NCI-H146 (cell line): ENCODE measurements around the gene SLC9A3.
"Not testable (repeated sequence)": the region's sequence is repeated elsewhere in the genome, so short reads cannot be mapped to it uniquely, and the experiment has no call there.

Experiments used
- DNase-seq: peaks from one replicate; lab custom pipeline; 2025; lab: John Stamatoyannopoulos, UW

Gene SLC9A3

DNA sequence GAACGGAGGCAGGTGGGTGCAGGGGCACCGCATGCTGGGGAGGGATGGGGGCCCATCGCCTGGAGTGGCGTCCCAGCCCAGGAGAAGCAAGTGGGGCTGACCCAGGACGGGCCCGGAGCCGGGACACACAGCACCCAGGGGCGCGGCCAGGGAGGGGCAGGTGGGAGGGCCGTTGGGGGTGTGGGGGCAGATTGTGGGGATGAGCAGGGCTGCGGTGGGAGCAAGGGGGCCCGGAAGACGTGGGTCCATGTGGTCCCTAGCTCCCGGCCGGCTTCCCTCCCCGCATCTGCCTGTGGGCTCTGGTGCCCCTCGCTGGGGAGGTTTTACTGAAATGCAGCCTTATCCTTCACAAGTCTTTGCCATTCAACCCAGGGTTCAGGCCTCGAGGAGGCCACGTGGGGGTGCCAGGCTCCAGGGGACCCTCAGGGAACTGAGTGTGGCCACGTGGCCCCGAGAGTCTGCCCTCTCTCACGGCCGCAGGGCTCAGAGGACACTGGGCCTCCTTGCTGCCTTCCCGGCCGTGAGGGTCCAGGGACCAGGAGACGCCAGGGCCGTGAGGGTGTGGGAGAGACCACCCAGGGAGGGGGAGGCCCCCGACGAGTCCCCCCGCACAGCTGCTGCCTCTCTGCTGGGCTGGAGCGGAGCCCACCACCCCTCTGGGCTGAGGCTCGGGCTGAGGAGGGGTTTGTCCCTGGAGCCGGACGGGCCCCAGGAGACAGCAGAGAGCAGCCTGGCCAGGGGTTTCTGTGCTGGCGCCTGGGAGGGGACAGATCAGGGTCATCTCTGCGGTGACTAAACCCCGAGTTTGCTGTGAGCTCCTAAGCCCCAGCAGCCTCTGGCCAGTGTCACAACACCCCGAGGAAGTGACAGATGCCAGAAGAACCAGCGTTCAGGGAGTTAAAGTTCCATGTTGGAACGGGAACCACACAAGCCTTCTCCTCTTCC is 35.2 kb downstream of the SLC9A3 start:
- no peak for DNase-seq

DNA sequence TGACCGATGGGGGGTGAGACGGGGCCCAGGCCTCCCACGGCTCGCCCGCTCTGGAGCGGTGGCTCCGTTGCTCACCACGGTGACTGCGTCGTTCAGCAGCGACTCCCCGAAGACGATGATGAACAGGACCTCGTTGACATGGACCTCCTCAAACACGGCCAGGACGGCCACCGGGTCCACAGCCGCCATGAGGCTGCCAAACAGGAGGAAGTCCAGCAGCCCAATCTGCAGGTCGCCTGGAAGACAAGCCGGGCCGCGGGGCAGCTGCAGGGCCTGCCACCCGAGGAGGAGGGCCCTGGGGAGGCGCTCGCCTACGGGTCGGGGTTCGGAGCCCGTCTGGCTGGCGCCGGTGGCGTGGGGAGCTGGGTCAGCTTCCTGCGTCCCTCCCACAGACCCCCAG is 36.0 kb downstream of the SLC9A3 start:
- no peak for DNase-seq

DNA sequence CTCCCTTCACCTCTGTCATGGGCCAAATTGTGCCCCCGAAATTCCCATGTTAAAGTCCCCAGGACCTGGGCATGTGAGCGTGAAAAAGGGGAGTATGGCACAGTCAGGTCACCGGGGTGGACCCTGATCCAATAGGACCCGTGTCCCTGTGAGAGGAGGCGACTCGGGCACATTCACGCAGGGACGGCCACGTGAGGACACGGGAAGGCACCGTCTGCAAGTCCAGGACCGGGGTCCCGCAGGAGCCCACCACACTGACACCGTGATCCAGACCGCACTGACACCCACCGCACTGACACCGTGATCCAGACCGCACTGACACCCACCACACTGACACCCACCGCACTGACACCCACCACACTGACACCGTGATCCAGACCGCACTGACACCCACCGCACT is 37.7 kb downstream of the SLC9A3 start:
- DNase-seq, result not testable (repeated sequence)

DNA sequence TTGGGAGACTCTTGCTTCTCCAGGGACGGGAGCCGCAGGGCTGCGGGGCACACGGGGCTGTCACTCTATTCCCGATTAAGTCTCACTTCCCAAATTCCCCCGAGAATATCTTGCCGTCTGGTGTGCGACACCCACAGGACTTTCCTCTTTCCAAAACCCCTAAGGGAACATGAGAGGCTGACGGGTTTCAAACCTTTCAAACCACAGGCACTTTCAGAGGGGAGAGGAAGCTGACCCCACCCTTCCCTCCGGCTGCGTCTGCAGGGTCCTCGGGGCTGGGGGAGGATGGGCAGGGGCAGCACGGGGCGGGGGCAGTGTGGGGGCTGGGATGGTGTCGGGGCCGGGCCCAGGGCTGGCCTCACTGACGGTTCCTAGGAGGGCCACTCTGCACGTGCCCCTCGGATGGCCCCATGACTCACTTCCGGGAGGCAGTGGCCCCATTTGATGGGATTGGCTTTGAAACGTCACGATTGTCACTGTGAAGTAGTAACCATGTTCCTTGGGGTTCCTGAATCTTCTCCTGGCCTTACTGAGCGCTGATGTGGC is 38.2 kb downstream of the SLC9A3 start:
- DNase-seq, result no peak

DNA sequence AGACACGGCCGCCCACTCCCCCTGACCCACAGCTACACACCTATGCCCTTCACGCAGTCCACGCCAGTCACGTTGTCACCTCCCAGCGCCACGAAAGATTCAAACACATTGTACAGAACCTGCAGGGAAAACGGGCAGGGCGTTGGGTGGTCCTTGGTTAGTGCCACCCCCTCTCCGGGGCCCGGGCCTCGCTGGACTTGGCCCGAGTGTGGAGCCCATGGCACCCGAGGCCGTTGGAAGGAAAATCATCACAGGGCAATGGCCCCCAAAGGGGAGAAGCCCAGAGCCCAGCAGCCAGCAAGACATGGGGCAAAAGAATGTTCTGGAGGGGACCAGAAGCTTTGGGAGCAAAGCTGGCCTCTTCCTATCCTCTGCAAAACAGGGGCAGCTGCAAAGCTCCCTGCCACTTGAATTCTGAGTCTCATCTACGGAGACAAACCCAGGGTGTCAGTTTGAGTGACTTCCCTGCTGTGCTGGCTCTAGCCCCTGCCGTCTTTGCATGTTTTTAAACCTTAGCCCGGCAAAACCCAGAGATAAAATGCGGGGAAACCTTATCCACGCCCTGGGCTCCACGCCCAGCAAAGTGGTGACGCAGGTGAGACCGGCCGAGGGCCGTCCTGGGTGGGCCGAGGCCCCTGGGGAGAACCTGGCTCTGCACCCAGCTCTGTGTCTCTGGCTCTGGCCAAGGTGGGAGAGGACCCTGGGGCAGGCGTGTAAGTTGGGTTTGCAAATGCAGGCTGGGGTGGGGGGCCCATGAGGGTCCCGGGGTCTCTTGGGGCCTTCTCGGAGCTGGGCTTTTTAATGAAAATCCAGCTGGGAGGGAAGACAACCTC is 38.9 kb downstream of the SLC9A3 start:
- no peak for DNase-seq

DNA sequence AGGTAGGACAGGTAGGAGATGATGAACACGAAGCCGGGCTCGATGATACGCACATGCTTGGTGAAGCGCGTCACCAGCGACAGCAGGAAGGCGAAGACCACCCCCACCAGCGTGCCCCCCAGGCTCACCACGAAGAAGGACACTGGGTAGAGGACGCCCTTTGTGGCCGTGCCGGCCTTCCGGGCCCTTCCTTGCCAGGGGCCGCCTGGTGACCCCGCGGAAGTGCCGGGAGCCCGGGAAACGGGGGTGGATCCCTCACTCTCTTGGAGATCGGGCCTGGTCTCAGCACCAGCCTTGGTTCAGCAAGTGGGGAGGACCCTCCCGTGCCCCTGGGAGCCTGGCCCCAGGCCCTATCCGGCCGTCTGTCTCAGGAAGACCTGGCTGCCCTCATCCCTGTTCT is 39.7 kb downstream of the SLC9A3 start:
- no peak for DNase-seq

DNA sequence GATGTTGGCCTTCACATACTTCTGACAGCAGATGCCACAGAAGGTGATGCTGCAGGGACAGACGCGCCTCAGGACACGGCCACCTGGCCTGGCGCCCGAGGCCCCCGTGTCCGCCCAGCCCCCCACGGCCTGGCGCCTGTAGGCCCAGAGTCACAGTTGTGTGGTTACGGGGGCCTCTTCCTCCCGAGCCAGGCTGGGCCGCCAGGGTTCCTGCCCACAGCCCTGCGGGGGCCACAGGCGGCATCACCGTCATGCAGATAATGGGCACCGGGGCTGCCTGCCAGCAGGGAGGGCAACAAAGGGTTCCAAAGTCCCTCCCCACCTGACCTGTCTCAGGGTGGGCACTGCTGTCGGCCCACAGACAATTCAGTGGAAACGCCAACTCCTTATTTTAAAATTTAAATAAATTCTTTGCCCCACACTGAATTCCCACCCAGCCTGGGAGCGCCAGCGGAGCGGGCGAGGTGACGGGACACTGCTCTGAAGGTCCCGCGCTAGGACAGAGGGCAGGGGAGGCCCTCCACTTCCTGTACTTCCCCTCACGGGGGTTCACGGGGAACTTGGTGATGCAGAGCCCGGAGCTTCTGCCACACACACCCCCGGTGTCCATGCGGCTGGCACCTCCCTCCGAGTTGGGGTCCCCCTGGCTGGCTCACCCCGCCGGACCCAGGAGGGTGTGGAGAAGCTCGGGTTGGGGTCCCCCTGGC is 40.7 kb downstream of the SLC9A3 start:
- no peak for DNase-seq

DNA sequence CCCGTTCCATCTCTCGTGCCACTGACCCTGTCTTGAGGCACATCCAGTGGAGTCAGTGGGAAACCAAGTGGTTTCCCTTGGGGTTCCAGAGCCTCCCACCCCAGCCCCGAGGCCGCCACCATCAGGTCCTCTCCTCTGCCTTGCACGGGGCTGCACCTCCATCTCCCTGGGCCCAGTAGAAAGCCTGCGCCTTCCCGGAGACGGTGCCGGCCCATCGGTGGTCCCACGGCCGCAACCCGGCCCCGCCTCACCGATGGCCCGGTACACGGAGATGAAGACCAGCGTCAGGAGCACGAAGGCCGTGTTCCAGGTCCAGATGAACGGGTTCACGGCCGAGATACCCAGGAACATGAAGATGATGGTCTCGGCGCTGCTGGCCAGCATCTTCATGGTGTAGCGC is 41.2 kb downstream of the SLC9A3 start:
- no peak for DNase-seq

DNA sequence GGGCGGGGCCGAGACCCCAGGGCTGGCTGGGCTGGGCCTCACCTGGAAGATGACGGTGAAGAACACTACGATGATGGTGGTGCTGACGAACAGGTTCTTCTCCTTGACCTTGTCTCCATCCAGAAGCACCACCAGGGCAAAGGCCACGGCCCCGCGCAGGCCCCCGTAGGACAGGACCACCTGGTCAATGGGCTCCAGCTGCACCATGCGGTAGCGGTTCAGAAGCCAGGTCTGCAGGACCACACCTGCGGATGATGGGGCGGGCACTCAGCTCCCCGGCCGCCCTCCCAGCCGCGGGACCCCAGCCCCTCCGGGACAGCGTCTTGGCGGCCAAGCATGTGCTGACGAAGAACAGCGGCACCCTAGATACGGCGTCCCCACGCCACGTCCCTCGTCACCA is 41.7 kb downstream of the SLC9A3 start:
- DNase-seq, result no peak

DNA sequence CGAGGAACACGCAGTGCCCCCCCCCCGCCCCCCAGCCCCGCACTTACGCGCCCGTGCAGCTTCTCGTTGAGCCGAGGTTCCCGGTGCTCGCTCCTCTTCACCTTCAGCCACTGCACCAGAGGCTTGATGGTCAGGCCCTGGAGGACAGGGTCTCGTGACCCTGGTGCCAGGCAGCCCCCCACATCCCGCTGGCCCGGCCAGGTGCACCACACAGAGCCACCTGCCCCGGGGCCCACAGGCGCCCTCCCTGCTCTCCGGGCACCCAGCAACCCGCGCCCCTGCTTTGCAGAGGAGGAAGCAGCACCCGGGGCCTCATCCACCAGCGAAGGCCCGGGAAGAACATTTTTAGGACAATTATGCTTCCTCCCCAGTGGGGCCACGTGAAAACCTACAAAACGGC is 42.2 kb downstream of the SLC9A3 start:
- DNase-seq, result no peak

DNA sequence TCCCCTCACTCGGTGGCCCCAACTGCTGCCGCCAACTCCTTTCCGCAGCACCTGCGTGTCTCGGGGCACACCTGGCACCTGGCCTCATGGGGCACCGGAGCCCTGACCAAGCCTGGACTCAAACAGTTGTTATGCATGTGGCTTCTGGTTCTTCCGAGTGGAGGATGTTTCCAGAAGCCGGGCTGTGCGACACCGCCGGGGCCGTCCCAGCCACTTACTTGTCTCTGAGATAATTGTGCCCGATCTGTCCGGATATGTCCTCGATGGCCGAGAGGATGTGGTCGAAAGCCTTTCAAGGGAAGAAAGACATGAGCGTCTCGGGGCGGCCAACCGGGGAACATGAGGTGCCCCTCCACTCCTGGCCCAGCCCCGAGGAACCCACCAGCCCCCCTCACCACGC is 42.9 kb downstream of the SLC9A3 start:
- DNase-seq, result no peak

DNA sequence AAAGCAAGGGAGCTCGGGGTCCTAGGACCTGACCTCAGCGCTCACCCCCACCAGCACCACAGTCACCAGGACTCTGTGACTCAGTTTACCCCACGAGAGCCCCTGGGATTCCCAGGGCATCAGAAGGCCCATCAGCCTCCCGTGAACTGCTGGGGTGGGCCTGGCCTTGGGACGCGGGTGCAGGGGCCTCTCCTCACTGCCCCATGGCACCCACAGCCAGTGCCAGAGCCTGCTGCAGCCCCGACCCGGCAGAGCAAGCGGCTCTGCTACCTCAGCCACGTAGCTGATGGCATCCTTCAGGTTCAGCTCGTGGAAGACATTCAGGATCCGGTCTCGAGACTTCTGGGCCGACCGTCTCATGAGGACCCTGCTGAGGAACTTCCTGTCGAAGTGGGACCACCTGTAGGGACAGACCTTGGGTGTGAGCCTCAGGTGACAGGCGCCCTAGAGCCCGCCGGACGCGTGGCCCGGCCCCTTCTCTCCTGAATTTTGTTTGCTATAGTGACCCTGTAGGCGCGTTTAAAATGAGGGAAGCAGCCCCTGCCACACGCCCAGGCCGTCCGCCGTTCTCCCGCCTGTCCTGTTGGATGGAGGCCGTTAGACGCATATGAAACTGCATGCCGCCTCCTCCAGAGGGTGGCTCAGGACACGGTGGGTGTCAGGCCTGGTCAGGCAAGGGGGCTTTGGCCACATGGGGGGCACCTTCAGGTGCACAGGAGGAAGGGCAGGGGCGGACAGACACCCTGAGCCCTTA is 44.5 kb downstream of the SLC9A3 start:
- DNase-seq, result no peak

DNA sequence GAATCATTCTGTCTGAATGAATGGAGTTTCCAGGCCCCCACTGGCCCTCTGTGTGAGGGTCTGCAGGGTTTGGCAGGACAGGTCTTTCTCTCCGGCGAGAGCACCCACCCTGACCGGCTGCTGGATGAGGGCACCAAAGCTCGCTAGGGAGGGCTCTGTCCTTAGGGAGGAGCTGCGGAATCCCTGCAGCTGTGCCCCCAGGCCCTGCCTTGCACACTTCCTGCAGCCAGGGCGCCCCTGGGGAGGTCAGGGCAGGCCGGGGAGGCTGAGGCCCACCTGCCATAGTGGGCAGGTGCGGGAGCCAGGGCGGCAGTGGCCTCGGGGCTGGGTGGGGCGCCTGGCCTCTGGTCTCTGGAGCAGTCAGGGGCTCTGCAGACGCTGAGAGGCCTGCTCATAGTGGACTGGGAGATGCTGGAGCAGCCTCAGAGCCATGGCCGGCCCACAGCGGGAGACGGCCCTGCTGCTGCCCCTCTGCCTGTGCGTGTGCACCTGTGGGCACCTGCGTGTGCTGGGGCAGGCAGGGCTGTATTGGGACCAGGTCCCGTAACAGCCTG is 45.2 kb downstream of the SLC9A3 start:
- DNase-seq, result peak; percentile 70

DNA sequence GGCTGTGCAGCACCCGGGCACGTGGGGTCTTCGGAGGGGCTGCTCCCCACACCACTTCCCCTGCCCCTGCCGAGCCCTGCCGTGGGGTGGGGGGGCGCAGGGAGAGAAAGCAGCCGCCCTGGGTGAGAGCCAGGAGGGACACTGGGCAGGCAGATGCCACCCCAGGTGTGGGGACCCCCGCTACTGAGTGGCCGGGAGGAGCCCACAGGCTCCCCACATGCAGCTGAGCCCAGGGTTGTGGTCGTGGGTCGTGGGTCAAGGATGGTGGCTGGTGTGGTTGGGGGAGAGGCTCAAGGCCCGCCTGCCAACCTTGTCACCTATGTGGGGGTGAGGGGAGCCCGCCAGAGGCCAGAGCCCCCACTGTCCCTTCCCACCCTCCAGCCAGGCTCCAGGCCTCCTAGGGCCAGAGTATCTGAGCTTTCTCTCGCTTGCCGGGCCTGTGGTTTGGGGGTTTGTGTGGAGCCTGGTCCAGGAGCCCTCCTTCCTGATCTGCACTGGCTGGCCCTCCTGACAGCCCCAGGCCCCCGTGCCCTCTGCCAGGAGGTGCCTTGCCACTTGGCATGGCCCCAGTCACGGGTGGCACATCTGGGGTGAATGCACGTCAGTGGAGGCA is 45.8 kb downstream of the SLC9A3 start:
- no peak for DNase-seq

DNA sequence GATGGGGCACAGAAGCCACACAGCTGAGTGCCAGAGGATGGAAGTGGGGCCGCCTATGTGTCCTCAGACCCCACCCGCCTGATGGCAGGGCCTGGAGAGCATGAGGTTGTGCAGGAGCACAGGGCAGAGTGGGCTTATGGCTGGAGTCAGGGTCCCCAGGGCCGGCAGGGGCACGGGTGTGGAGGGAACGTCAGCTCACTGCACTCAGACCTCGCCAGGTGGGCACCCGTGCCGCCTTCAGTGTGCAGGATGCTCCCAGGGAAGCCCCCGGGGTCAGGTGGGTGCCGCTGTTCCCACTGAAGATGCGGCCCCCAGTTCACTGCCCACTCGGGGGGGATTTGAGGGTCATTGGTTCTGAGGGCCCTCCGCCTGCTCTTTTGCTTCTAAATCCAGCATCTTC is 46.4 kb downstream of the SLC9A3 start:
- DNase-seq, result no peak

DNA sequence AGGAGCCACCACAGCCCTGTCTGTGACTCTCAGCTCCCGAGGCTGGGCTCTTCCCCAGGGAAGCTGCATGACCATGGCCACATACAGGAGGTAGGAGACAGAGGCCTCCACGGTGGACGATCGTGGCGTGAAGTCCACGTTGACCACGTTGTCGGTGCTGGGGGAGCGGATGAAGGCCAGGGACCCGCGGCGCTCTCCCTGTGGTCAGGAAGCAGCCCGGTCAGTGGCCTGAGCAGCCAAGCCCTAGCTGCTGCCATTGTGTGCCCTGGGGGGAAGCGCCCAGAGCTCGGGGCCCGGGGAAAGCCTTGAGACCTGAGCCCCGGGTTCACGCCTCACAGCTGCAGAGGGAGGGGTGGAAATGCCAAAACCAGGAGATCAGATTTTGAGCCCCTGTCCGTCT is 47.0 kb downstream of the SLC9A3 start:
- no peak for DNase-seq

DNA sequence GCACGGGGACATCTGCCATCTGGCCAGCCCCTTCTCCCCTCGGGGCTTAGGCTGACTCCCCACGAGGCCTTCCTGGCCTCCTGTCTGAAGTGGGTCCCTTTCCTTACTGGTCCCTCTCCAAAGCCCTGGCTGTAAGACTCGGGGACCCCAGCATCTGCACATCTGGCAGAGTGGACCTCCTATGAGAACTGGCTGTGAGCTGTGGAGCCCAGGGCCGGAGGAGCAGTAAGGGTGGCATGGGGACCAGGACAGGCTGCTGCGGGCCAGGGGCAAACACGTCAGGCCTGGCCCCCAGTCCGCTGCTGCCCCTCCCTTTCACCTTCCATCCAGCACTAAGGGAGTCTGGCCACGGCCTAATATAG is 47.5 kb downstream of the SLC9A3 start:
- DNase-seq, result no peak

DNA sequence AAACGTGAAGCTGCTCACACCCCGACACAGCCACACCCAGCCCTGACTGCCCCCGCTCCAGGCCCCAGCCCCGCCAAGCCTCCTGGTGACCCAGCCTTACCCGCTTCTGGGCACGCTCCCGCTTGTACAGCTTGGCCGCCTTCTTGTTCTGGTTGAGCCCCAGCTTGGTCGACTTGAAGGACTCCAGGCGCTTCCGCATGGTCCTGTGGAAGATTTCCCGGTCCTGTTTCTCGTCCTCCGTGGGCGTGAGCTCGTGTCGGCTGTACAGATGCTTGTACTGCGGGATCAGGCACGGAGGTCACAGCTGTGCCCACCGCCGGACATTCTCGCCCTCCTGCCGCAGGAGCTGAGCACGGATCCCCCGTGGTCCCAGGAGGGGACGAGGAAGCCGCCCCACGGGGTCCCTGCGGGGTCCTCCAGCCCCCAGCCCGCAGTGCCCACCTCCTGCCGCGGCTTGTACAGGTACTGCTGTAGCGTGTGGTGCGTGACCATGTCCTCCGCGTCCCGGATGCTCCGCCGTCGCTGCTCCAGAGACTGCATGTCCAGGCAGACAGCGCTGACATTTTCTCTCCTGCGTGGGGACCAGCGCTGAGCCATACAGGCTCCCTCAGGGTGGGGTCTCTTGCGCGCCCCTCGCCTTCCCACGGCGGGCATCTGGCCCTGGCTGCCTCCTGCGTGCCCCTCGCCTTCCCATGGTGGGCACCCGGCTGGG is 48.0 kb downstream of the SLC9A3 start:
- DNase-seq, result no peak

DNA sequence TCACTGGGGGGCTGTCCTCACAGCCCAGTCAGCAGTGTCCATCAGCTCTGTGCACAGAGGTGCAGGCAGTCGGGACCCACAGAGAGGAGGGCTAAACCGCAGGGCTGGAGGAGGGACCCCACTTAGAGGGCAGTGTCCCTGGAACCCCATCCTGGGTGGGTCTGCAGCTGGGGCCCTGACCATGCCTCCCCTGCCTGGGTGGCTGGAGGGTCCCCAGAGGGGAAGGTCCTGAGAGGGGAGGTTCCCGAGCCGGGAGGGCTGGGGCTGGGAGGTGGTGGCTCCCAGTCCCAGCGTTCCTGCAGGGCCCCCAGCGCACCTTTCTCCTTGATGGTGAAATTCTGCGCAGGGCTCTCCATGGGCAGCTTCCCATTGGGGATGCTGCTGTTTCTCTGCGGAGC is 48.5 kb downstream of the SLC9A3 start:
- no peak for DNase-seq
